Dendritic cell treated with granulocyte-macrophage colony-stimulating factor and Interleukin-4, amounts not matched to agents 40 ng/mL and 50 ng/mL, for 4 days (primary cell): ENCODE measurements around the gene TOR1A.
"Not testable (repeated sequence)": the region's sequence is repeated elsewhere in the genome, so short reads cannot be mapped to it uniquely, and the experiment has no call there.

ENCODE experiments used
- H3K27ac Mint-ChIP-seq: one replicate; pipeline ENCODE4 v1.8.0; 2022; ENCODE audit warnings: mild to moderate bottlenecking, mixed read lengths
- H3K27me3 Mint-ChIP-seq: one replicate; pipeline ENCODE4 v1.8.0; 2022; ENCODE audit warnings: mild to moderate bottlenecking, mixed read lengths
- H3K36me3 Mint-ChIP-seq: one replicate; pipeline ENCODE4 v1.8.0; 2022; ENCODE audit warnings: low read depth, mixed read lengths
- H3K4me1 Mint-ChIP-seq: one replicate; pipeline ENCODE4 v1.8.0; 2022; ENCODE audit warnings: low read depth, mixed read lengths
- H3K4me3 Mint-ChIP-seq: one replicate; pipeline ENCODE4 v1.8.0; 2022; ENCODE audit warnings: mild to moderate bottlenecking, moderate library complexity, mixed read lengths
- H3K9me3 Mint-ChIP-seq: one replicate; pipeline ENCODE4 v1.8.0; 2022; ENCODE audit warnings: mixed read lengths
- intact Hi-C: fragments of 100-400 bp; cut with micrococcal nuclease; formaldehyde crosslinking; loops from one replicate; pipeline ENCODE4 v1.15.0; 2022

TOR1A gene

GRCh38 chr9:129776566-129776937 is 47.4 kb downstream of the TOR1A start:
- H3K9me3 Mint-ChIP-seq = no peaks in the 10 kb centered on the region
- H3K27me3 Mint-ChIP-seq = peaks cover 7% of the 10 kb centered on the region
- peak overlapping the region; percentile 78 for H3K27ac Mint-ChIP-seq
- intact Hi-C loops = no loop called here
- no peak overlapping the region for H3K4me3 Mint-ChIP-seq
- H3K4me1 Mint-ChIP-seq = peaks cover 66% of the 10 kb centered on the region
- H3K36me3 Mint-ChIP-seq = no peaks in the 10 kb centered on the region

DNA sequence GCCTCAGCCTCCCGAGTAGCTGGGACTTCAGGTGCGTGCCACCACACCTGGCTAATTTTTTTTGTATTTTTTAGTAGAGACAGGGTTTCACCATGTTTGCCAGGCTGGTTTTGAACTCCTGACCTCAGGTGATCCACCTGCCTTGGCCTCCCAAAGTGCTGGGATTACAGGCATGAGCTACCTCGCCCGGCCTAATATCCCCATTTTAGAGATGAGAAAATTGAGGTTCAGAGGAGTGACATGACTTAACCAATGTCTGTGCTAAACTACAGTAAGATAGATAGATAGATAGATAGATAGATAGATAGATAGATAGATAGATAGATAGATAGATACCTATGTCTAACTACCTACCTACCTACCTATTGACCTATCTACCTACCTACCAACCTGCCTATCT is 47.8 kb downstream of the TOR1A start:
- H3K36me3 Mint-ChIP-seq, H3K4me3 Mint-ChIP-seq, H3K27me3 Mint-ChIP-seq, intact Hi-C loops, H3K27ac Mint-ChIP-seq, H3K9me3 Mint-ChIP-seq: not testable (repeated sequence)
- H3K4me1 Mint-ChIP-seq = peaks cover 66% of the 10 kb centered on the region

DNA sequence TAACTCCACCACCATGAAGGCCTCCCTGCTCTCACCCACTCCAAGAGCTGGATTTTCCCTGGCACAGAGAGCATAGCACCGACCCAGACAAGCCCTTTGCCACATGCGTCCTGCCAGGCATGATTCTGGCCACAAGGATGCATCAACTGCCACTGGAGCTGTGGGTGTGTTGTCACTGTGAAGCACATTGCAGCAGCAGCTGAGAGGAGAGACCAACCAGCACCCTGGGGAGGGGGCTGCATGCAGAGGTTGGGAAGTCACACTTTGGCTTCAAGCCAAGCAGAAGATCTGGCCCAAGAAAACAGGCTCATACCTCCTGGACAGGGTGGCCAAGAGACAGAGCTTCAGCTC is 48.5 kb downstream of the TOR1A start:
- peaks cover 7% of the 10 kb centered on the region for H3K27me3 Mint-ChIP-seq
- H3K27ac Mint-ChIP-seq = no peak overlapping the region
- intact Hi-C loops = no loop called here
- H3K4me3 Mint-ChIP-seq = no peak overlapping the region
- no peaks in the 10 kb centered on the region for H3K36me3 Mint-ChIP-seq
- no peaks in the 10 kb centered on the region for H3K9me3 Mint-ChIP-seq
- H3K4me1 Mint-ChIP-seq = peaks cover 61% of the 10 kb centered on the region

DNA sequence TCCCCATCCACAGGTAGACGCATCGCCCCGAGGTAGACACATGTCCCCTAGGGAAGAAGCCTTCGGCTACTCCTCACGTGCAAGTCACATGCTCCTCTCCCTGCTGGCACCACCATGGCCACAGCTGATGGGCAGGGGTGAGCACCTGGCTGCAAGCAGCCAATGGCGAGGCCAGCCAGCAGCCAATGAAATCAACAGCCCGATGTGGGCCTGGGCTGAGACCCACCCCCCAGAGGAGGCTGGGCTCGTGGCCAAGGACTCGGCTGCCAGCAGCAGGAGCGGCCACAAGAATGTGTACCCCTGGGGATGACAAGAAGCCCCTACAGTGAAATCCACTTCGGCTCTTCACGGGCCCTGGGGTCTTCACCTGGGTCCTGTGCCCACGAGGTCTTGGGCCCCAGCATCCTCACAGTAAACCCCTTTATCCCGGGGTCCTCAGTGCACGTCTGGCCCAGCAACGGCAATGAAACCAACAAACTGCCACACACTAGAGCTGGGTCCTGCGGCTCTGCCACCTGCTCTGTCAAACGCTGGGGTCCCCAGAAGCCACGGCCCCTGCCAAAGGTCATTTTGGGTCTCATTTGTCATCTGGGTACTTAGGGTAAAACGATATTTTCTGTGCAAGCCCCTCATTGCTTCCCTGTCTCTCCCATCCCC is 49.0 kb downstream of the TOR1A start:
- H3K4me3 Mint-ChIP-seq = no peak overlapping the region
- intact Hi-C loops = no loop called here
- H3K36me3 Mint-ChIP-seq = no peaks in the 10 kb centered on the region
- H3K9me3 Mint-ChIP-seq = no peaks in the 10 kb centered on the region
- H3K27ac Mint-ChIP-seq = no peak overlapping the region
- peaks cover 61% of the 10 kb centered on the region for H3K4me1 Mint-ChIP-seq
- H3K27me3 Mint-ChIP-seq = peaks cover 7% of the 10 kb centered on the region

DNA sequence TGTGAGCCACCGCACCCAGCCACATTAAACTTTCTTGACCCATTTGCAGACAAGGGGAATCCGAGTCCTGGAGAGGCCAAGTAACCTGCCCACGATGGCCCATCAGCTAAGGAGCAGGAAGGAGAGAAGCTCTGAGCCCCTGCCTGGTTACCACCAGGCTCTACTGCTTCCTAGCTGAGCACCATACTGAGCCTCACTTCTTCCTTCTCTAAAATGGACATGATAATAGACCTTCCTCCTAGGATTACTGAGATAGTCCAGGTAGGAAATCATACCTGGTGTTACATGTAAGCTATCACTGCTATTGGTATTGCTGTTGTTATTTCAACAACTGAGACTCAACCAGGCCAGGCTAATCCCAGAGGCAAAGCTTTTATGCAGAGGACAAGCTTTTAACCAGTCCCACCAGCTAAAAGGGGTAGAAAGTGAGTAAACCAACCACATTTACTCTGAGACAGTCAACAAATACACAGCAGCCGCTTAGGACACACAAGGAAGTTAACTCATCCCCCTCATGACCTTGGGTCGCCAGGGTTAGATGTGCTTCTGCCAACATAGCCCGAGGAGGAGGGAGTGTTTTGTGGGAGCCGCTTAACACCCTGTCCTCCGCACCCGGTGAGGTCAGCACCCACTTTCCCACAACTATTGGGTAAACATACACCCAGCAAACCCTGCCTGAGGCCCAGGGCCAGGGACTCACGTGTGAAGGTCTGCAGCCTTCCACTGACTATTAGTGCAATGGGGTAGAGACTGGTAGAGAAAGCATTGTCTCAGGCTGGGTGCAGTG is 50.5 kb downstream of the TOR1A start:
- Mint-ChIP-seq H3K36me3 (no peaks in the 10 kb centered on the region), H3K27ac (peak overlapping the region; percentile 62), H3K4me3 (no peak overlapping the region), H3K27me3 (peaks cover 4% of the 10 kb centered on the region), H3K4me1 (peaks cover 54% of the 10 kb centered on the region), H3K9me3 (no peaks in the 10 kb centered on the region)
- intact Hi-C loops = no loop called here

GRCh38 chr9:129770741-129771140 is 53.2 kb downstream of the TOR1A start:
- Mint-ChIP-seq H3K27me3 (peaks cover 1% of the 10 kb centered on the region), H3K27ac (no peak overlapping the region), H3K4me3 (no peak overlapping the region), H3K9me3 (no peaks in the 10 kb centered on the region), H3K4me1 (peaks cover 32% of the 10 kb centered on the region), H3K36me3 (no peaks in the 10 kb centered on the region)
- intact Hi-C loops = no loop called here

- intact Hi-C loops = no loop called here
- H3K36me3 Mint-ChIP-seq = no peaks in the 10 kb centered on the region
- H3K4me3 Mint-ChIP-seq = no peak overlapping the region
- peaks cover 21% of the 10 kb centered on the region for H3K4me1 Mint-ChIP-seq
- no peak overlapping the region for H3K27ac Mint-ChIP-seq
- peaks cover 1% of the 10 kb centered on the region for H3K27me3 Mint-ChIP-seq
- H3K9me3 Mint-ChIP-seq = no peaks in the 10 kb centered on the region
Observed at GRCh38 chr9:129769669-129770068, 54.3 kb downstream of the TOR1A start.

DNA sequence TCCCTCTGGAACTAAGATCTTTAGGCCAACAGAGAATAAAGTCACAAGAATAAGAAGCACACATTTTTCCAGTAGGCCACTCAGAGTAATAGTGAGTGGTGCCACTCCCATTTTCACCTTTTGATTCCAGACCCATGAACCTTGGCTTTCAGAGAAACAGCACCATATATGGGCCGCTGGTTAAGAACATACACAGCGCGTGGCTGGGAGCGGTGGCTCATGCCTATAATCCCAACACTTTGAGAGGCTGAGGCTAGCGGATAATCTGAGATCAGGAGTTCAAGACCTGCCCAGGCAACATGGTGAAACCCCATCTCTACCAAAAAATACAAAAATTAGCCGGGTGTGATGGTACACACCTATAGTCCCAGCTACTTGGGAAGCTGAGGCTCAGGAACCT is 55.5 kb downstream of the TOR1A start:
- Mint-ChIP-seq H3K27me3 (no peaks in the 10 kb centered on the region), H3K36me3 (no peaks in the 10 kb centered on the region), H3K4me1 (peaks cover 16% of the 10 kb centered on the region), H3K4me3 (no peak overlapping the region), H3K9me3 (no peaks in the 10 kb centered on the region), H3K27ac (peak overlapping the region; percentile 16)
- intact Hi-C loops = no loop called here

DNA sequence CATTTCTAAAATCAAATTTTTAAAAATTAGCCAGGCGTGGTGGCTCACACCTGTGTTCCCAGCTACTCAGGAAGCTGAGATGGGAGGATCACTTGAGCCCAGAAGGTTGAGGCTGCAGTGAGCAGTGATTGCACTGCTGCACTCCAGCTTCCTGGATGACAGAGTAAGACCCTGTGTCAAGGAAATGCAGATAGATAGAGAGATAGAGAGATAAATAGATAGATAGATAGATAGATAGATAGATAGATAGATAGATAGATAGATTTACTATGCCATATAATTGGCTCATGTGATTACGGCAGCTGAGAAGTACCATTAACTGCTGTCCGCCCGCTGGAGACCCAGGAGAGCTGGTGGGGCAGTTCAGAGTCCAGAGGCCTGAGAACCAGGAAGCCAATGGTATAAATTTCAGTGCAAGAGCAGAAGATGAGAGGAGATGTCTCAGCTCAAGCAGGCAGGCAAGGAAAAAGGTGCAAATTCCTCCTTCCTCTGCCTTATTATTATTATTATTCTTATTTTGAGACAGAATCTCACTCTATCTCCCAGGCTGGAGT is 58.1 kb downstream of the TOR1A start:
- no peaks in the 10 kb centered on the region for H3K36me3 Mint-ChIP-seq
- no peaks in the 10 kb centered on the region for H3K9me3 Mint-ChIP-seq
- peaks cover 32% of the 10 kb centered on the region for H3K4me1 Mint-ChIP-seq
- no peak overlapping the region for H3K27ac Mint-ChIP-seq
- intact Hi-C loops = no loop called here
- H3K4me3 Mint-ChIP-seq = no peak overlapping the region
- no peaks in the 10 kb centered on the region for H3K27me3 Mint-ChIP-seq

- peaks cover 8% of the 10 kb centered on the region for H3K27me3 Mint-ChIP-seq
- peak overlapping the region; percentile 68 for H3K27ac Mint-ChIP-seq
- no peaks in the 10 kb centered on the region for H3K9me3 Mint-ChIP-seq
- H3K36me3 Mint-ChIP-seq = no peaks in the 10 kb centered on the region
- peaks cover 38% of the 10 kb centered on the region for H3K4me1 Mint-ChIP-seq
- intact Hi-C loops = no loop called here
- no peak overlapping the region for H3K4me3 Mint-ChIP-seq
Observed at GRCh38 chr9:129762985-129763926, 60.7 kb downstream of the TOR1A start.
